SK-N-MC (cell line): Measurements from ENCODE around the gene THY1.

ENCODE experiments used
- DNase-seq: peaks from one replicate; pipeline ENCODE4 v3.0.0-alpha.2; 2011; ENCODE audit warnings: low read depth, low spot score
- H3K27ac ChIP-seq: fragments of 200-600 bp; sonication (generic); 2 replicates; pipeline ENCODE4 v1.5.1; 2016; ENCODE audit warnings: mixed run types
- H3K36me3 ChIP-seq: fragments of 200-600 bp; sonication (generic); 2 replicates; pipeline ENCODE4 v1.6.1; 2017; ENCODE audit warnings: antibody characterized with exemption, low read length, mixed read lengths; ENCODE audit not compliant: insufficient read depth
- H3K4me3 ChIP-seq: fragments of 200-600 bp; sonication (generic); 2 replicates; pipeline ENCODE4 v1.5.1; 2016
- H3K9ac ChIP-seq: fragments of 200-600 bp; sonication (generic); 2 replicates; pipeline ENCODE4 v1.8.0; 2017; ENCODE audit warnings: mixed run types, mixed read lengths; ENCODE audit not compliant: insufficient read length
- H3K9me3 ChIP-seq: fragments of 200-600 bp; sonication (generic); 2 replicates; pipeline ENCODE4 v1.6.1; 2017; ENCODE audit warnings: low read depth, mild to moderate bottlenecking, antibody characterized with exemption, low read length, moderate library complexity, mixed read lengths
- EZH2 ChIP-seq: fragments of 200-600 bp; sonication (generic); IDR thresholded peaks from one replicate; pipeline ENCODE4 v1.6.1; 2017; ENCODE audit warnings: antibody characterized with exemption
- FOXP2 ChIP-seq: optimal IDR thresholded peaks from 2 replicates; pipeline ENCODE3; 2011; ENCODE audit warnings: mild to moderate bottlenecking, moderate library complexity; ENCODE audit not compliant: insufficient read depth; ENCODE audit errors: extremely low read length, control extremely low read depth
- POLR2AphosphoS5 ChIP-seq: IDR thresholded peaks from 2 replicates; pipeline ENCODE4 v1.6.1; 2012; ENCODE audit warnings: mild to moderate bottlenecking, low read depth, low read length, borderline replicate concordance

Gene THY1

DNA sequence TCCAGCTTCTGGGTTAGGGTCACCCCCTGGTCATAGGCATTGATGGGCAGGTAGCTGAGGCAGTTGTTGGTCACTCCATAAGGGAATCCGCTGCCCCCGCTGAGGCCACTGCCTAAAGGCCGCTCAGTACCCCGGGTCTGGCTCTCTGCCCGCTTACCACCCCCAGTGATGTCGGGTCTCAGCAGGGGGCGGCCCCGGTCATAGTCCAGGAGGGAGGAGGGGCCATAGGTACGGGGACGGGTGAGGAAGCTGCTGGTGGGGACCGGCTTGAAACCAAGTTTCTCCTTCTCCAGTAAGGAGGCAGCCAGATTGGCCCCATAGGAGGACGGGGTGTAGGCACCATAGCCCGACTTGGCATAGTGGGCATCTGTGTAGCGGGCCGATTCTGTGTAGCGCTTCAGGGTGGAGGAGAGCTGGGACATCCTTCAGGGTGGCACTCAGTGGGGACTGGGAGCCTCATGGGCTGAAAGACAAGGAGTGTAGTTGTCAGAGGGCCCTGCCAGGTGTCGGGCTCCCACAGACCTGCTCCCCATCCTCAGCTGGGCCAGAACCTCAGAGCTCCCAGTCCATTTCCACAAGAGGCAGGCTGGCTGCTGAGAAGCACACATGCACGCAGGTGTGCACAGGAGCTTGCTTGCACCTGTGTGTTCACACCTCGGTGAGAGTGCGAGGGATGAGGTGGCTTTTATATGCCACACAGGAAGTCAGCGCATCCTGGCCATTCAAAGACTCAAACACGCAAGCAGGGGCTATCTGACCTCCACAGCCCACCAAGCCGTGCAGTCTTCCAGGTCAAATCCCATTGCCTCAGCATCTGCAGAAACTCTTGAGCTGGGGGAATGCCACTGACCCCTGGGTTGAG lies 49.7 kb downstream of the THY1 start:
- H3K9ac ChIP-seq, result no peak overlapping the region
- H3K4me3 ChIP-seq, result no peak overlapping the region
- no peaks in the 10 kb centered on the region for H3K36me3 ChIP-seq
- DNase-seq, result no peak
- H3K27ac ChIP-seq, result no peak overlapping the region
- TF ChIP-seq POLR2AphosphoS5, result no peak
- no peak for TF ChIP-seq FOXP2
- no peak for TF ChIP-seq EZH2
- no peaks in the 10 kb centered on the region for H3K9me3 ChIP-seq

DNA sequence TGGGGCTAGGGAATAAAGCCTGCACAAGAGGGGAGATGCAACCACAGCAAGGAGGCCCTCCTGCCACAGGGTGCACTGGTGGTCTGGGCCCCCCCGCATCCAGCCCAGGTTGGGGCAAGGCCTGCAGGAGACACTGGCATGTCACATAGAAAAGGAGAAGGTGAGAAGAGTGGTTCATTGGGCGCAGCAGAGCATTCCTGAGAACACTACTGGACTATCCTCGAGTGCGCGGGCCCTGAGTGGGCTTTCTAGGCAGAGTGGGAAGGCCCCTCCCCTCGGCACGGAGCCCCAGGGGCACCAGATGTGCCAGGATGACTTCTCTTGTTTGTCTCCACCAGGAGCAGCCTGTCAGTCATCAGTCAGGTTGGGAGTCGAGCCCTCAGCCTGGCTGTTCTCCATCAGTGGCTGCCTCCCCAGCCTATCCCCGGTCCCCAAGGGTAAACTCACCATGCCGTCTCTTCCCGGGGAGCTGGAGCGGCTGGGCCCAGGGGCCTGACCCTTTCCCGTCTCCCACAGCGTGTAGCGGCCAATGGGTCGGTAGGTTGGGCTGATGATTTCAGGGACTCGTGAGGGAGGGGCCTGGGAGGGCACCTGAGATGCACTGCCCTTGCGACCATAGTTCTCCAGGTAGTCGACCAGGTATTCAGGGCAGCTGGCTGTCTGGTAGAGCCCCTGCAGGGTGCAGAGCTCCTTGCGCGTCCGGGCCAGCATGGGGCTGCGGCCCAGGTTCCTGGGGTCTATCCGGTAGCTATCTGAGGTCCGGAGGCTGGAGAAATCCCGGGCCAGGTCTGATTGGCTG lies 50.5 kb downstream of the THY1 start:
- Histone ChIP-seq H3K4me3 (no peak overlapping the region), H3K9ac (no peak overlapping the region), H3K9me3 (no peaks in the 10 kb centered on the region), H3K36me3 (no peaks in the 10 kb centered on the region), H3K27ac (no peak overlapping the region)
- TF ChIP-seq POLR2AphosphoS5, result no peak
- TF ChIP-seq FOXP2, result no peak
- no peak for TF ChIP-seq EZH2
- DNase-seq, result no peak

DNA sequence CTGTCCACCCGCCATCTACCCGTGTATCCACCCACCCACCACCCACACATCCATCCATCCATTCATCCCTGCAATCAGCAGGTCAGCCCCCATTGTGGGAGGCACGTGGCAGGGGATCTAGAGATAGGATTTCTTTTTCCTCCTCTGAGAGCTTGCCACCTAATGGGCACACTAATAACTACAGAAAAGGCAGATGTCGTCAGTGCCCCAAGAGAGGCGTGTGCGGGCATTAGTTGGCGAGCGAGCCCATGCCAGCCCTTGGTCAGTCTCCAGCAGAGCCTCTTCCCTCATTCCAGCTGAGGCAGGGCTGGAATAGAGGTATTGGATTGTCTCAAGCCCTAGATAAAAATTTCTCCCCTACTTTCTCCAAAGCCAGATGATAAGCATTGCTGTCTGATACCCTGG lies 51.2 kb downstream of the THY1 start:
- Histone ChIP-seq H3K9me3 (no peaks in the 10 kb centered on the region), H3K36me3 (no peaks in the 10 kb centered on the region), H3K4me3 (no peak overlapping the region), H3K27ac (no peak overlapping the region), H3K9ac (no peak overlapping the region)
- DNase-seq, result no peak
- no peak for TF ChIP-seq POLR2AphosphoS5
- no peak for TF ChIP-seq FOXP2
- no peak for TF ChIP-seq EZH2

DNA sequence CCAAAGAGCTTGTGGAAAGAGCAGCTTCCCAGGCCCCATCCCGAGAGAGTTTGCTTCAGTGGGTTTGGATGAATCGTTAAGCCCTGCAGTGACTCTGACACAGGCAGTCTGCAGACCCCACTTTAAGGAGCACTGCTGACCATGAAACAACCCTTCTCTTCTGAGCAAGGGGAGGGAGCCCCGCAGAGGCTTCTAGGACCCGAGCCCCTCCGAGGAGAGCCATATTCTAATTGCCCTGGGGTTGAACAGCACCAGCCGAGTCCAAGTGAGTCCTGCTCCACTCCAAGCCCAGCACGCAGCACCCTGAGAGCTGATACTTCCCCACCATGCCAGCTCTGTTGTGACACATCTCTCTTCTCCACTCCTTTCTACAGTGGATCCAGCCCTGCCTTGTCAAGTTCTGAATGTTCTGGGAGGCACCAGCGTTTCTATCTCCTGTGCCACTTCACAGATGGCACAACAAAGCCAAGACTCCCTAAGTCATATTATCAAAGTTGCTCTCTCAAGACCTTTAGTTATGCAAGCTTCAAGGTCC lies 51.8 kb downstream of the THY1 start:
- DNase-seq, result no peak
- no peak for TF ChIP-seq FOXP2
- TF ChIP-seq EZH2, result no peak
- no peak for TF ChIP-seq POLR2AphosphoS5
- H3K4me3 ChIP-seq, result no peak overlapping the region
- no peaks in the 10 kb centered on the region for H3K36me3 ChIP-seq
- no peaks in the 10 kb centered on the region for H3K9me3 ChIP-seq
- no peak overlapping the region for H3K27ac ChIP-seq
- H3K9ac ChIP-seq, result no peak overlapping the region

DNA sequence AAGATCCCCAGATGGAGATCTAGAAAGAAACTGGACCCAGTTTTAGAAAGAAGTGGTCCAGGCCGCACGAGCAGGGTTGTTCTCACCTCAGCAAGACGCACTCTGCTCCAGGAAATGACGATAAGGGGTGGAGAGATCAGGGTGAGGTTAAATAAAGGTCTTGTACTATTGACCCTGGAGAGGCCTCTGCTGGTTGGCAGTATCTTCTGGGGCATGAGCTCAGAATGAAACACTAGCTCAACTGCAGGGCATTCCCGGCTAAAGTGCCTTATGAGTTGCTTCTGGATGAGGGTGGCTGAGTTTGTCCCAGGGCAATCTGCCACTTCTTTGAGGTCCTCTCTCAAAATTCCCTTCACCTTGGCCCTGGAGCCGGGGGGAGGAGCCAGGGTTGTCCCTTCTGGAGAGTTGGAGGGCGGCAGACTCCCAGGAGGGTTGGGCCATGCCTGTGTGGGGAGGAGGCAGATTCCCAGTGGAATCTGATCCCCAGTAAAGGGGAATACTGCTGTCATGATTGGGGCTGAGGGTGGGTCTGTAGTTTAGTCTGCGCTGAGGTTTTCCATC lies 52.4 kb downstream of the THY1 start:
- H3K27ac ChIP-seq, result no peak overlapping the region
- no peaks in the 10 kb centered on the region for H3K36me3 ChIP-seq
- no peaks in the 10 kb centered on the region for H3K9me3 ChIP-seq
- TF ChIP-seq POLR2AphosphoS5 (no peak), EZH2 (no peak), FOXP2 (no peak)
- DNase-seq, result no peak
- H3K4me3 ChIP-seq, result no peak overlapping the region
- no peak overlapping the region for H3K9ac ChIP-seq

DNA sequence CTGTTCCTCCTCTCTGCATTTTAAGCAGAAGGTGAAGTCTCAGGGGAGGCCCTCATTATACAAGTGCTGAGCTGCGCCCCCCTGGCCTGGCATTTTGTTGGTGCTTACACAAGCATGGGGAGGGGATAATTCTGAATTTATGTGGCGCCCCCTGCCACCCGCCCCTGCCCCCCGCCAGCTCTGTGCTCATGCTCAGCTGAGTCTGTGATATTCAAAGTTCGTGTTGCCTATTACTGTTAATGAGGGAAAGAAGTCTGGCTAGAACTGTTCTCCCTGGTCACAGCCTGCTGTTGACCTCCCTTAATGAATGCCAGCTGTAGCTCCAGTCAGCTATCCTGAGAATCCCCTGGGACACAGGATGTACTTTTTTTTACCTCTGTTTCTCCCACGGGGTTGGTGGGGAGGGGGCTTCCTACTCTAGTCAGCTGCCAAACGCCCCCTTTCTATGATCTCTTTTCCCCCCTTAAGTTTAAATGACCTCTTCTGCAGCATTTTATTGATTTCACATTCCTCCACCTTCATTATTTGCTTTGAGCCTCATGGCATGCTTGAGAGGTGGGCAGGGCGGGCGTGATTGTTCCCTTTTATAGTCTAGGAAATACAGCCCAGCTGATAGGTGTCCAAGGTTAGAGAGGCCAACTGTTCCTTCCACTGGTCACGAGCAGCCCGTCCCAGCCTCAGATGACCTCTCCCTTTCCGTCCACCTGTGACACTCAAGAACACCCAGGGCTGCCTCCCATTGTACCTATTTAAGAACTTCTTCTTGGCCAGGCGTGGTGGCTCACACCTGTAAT lies 53.6 kb downstream of the THY1 start:
- H3K9me3 ChIP-seq, result no peaks in the 10 kb centered on the region
- peak overlapping the region; percentile 60 for H3K27ac ChIP-seq
- no peak for DNase-seq
- TF ChIP-seq EZH2 (no peak), FOXP2 (no peak), POLR2AphosphoS5 (no peak)
- H3K9ac ChIP-seq, result peak overlapping the region; percentile 36
- peak overlapping the region; percentile 59 for H3K4me3 ChIP-seq
- no peaks in the 10 kb centered on the region for H3K36me3 ChIP-seq

DNA sequence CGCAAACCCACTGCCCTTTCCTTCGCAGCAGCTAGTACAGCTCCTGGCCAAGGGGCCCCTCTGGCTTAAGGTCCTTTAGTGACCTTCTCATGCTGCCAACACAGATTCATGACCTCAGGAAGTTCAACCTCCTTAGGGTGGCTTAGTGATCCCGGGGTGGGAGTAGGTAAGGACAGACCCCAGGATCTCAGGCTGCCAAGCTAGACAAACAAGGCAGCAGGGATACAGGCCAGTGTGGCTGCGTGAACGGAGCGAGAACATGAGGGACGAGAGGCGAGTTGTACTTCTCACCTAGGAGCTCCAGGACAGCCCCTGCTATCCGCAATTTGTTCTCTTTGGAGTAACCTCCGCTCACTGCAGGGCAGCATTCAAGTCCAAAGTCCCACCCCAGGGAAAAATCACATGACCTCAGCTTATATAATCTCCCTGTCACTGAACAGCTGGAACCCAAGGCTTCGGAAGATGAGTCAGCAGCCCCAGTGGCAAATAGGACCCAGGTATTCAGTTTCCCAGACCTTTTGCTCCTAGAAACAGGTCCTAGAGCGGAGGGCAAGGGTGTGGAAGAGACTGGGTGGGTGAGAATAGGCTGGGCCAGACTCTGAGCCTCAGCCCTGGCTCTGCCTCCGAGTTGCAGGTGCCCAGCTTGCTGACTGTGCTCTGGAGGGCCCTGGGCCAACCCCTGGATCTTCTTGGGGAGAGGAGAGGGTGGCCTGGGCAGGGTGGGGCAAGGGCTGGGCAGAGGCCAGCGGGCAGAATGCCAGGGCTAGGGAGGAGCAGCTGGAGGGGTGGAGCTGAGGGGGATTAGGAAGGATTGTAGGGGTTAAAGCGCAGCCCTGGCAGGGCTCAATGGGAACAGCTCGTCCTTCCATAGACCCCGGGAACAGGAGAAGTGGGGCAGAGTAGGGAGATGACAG lies 54.6 kb downstream of the THY1 start:
- Histone ChIP-seq H3K27ac (peak overlapping the region; percentile 60; the same call in 1 of the 2 replicates), H3K9me3 (no peaks in the 10 kb centered on the region), H3K9ac (peak overlapping the region; percentile 48), H3K36me3 (no peaks in the 10 kb centered on the region), H3K4me3 (peak overlapping the region; percentile 59)
- TF ChIP-seq FOXP2 (peak; percentile 21), POLR2AphosphoS5 (no peak)
- DNase-seq, result no peak
